HG02642 (cell line): ENCODE data around the gene FOXN3.
A peak's percentile ranks its signal among the peaks of the same experiment; 100 is the strongest.

Experiments used
- ATAC-seq: cut with Tn5 transposase; IDR thresholded peaks from one replicate; pipeline ENCODE4 v1.9.1; 2021; ENCODE audit warnings: mild to moderate bottlenecking; ENCODE audit not compliant: unreplicated experiment, poor library complexity

FOXN3 gene

DNA sequence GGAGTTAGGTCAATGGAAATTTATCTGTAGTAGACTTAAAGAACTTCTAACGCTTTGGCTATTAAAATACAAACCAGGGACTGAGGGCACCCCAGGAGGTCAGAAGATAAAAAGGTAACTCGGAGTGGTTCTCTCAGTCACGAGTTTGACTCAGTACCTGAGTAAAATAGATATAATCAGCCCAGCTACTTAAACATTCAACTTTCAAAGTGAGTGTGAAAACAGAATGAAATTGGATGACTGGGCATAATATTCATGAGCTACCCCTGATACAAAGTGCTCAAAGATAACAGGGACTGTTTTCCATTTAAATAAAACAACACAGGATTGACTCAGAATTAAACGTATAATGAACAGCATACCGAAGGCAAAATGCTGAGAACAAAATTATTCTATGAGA, 75.0 kb downstream of the FOXN3 start:
- no peak for ATAC-seq

DNA sequence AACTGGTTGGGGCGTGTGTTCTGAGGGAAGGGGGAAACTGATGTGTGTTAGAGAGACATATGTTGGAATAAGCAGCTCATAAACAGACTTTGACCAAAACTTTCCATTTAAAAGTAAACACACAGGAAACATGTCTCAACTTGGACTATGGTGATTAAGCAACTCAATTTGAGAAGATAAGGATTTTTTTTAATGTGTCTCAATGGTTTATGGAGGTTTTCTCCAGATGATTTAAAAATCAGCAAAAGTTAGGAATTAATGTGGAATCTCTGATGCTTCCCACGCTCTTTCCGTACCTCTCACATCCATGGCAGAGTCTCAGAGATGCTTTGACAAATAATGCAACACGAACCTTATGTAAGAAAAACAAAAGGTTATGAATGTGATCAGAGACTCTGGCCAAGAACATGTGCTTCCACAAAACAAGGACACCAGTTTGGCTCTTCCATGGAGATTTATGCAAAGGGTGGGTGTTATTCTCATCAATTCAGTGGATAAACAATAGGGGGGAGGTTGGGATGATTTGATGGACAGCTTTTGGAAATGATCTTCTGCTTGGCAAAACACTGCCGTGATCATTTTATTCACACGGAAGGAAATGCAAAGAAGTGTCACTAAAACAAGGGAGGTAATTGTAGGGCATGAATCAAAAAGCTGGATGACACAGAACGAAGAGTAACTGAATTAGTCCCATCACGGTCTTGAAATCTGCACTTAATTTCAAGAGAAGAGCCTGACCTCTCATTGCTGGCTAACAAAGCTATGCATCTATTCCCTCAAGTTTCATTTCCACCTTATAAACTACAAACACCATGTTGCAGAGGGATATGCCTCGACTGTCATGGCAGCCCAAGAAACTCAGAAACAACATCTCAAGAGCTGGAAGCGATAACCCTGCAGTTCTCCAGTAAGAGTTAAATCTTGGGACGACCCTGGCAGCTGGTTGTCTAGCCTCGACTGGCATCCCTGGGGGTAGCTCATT, 76.5 kb downstream of the FOXN3 start:
- ATAC-seq: no peak

- no peak for ATAC-seq
These were observed 77.5 kb downstream of the FOXN3 start for GRCh38 chr14:89339579-89339978.

GRCh38 chr14:89339158-89339557, 77.9 kb downstream of the FOXN3 start:
- ATAC-seq: no peak

GRCh38 chr14:89336338-89336737, 80.7 kb downstream of the FOXN3 start:
- ATAC-seq: peak; percentile 40

- no peak for ATAC-seq
These were observed 85.0 kb downstream of the FOXN3 start for GRCh38 chr14:89332031-89332430.

- peak; percentile 84 for ATAC-seq
These were observed 85.6 kb downstream of the FOXN3 start for GRCh38 chr14:89331398-89331797.

- ATAC-seq: no peak
These were observed 86.6 kb downstream of the FOXN3 start for GRCh38 chr14:89330236-89331002.

GRCh38 chr14:89327771-89328212, 89.2 kb downstream of the FOXN3 start:
- ATAC-seq: no peak

GRCh38 chr14:89325959-89326358, 91.1 kb downstream of the FOXN3 start:
- no peak for ATAC-seq

GRCh38 chr14:89325299-89325883, 91.6 kb downstream of the FOXN3 start:
- ATAC-seq: no peak

- ATAC-seq: peak; percentile 69
These were observed 92.3 kb downstream of the FOXN3 start for GRCh38 chr14:89324501-89325298.

- no peak for ATAC-seq
These were observed 96.5 kb downstream of the FOXN3 start for GRCh38 chr14:89320381-89321000.

GRCh38 chr14:89319687-89320086, 97.3 kb downstream of the FOXN3 start:
- no peak for ATAC-seq

- ATAC-seq: peak; percentile 84
These were observed 99.9 kb downstream of the FOXN3 start for GRCh38 chr14:89317051-89317691.

DNA sequence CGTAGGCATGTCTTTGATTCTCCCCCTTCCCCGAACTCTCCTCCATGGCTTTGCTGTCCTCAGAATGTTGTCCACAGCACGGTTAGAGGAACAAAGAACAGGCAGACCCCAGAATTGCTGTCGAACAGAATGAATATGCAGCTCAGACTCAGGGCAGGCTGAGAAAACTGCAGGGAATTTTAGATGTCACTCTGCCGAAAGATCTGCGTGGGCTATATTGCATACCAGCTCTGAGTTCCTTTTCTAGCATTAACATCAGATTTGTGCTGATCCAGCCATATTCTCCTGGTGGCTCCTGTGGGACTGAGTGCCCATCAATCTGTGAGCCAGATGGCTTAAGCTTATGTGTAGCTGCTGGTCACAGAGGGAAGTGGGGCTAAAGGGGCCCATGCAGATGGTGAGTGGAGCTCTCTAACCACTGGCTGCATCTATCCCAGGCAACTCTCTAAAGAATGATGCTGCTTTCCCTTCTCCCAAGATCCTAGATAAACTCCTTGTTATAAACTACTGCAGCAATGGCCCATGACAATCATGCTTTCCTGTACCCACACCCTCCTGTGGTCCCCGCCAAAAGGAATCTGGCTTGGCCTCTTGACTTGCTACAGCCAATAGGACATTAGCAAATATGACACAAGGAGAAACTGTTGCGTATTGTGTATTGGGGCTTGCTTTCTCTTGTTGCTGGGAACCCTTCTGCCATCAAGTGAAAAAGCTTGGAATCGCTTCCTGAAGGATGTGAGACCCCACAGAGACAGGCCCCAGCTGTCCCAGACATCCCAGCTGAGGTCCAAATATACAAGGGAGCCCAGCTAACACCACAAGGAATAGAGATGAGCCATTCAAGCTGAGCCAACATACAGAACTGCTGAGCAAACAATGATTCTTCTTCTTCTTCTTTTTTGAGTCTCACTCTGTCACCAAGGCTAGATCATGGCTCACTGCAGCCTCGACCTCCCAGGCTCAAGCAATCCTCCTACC, 101.3 kb downstream of the FOXN3 start:
- no peak for ATAC-seq

GRCh38 chr14:89314274-89314673, 102.8 kb downstream of the FOXN3 start:
- ATAC-seq: no peak

DNA sequence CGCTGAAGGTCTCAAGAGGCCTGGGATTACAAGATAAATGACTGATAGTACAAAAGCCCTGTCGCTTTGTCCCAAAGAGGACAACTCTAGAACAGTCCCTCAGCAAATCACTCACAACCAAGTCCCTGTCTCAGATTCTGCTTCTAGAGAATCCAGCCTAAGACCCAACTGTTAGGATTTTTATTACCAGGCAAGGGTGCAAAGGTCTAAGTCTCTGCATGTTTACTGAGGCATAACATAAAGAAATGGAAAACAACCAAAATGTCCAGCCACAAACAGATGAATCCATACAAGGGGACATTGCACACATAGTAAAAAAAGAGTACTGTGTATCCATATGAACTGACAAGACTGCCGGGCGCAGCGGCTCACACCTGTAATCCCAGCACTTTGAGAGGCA, 104.1 kb downstream of the FOXN3 start:
- ATAC-seq: no peak
